GM06990 (cell line): Measurements from ENCODE around the gene MIDN.

Experiments
- DNase-seq: peaks from one replicate; pipeline ENCODE4 v3.0.0-alpha.2; 2011; ENCODE audit not compliant: insufficient read length; ENCODE audit errors: extremely low read depth
- H3K27me3 ChIP-seq: replicated peaks from 2 replicates; pipeline ENCODE4 v1.6.0; 2011; ENCODE audit warnings: low read length; ENCODE audit not compliant: control insufficient read depth, insufficient read depth
- H3K36me3 ChIP-seq: 2 replicates; pipeline ENCODE4 v1.5.1; 2011; ENCODE audit warnings: low read length; ENCODE audit not compliant: control insufficient read depth, insufficient read depth
- H3K4me3 ChIP-seq: replicated peaks from 2 replicates; pipeline ENCODE4 v1.5.1; 2011; ENCODE audit warnings: low read depth, mild to moderate bottlenecking, control low read depth, low read length
- CTCF ChIP-seq: IDR thresholded peaks from 2 replicates; pipeline ENCODE4 v1.5.1; 2011; ENCODE audit warnings: low read length, control low read depth, mild to moderate bottlenecking, inconsistent platforms; ENCODE audit not compliant: insufficient read depth, poor library complexity, severe bottlenecking

The MIDN gene

GRCh38 chr19:1266916-1267476 lies 18.6 kb downstream of the MIDN start:
- peak; percentile 76 for TF ChIP-seq CTCF
- H3K4me3 ChIP-seq = peak overlapping the region; percentile 52
- H3K27me3 ChIP-seq = no peaks in the 10 kb centered on the region; the same call in 1 of the 2 replicates
- DNase-seq = peak; percentile 82
- peaks cover 11% of the 10 kb centered on the region for H3K36me3 ChIP-seq

- H3K4me3 ChIP-seq = peak overlapping the region; percentile 48; the same call in 1 of the 2 replicates
- H3K27me3 ChIP-seq = no peaks in the 10 kb centered on the region; the same call in 1 of the 2 replicates
- no peak for TF ChIP-seq CTCF
- DNase-seq = no peak
- peaks cover 14% of the 10 kb centered on the region for H3K36me3 ChIP-seq
Observed at GRCh38 chr19:1267477-1268225, 19.3 kb downstream of the MIDN start.

GRCh38 chr19:1268226-1269064 lies 20.1 kb downstream of the MIDN start:
- Histone ChIP-seq H3K4me3 (no peak overlapping the region), H3K36me3 (peaks cover 20% of the 10 kb centered on the region), H3K27me3 (no peaks in the 10 kb centered on the region; the same call in 1 of the 2 replicates)
- DNase-seq = no peak
- TF ChIP-seq CTCF = no peak

- DNase-seq = peak; percentile 98
- TF ChIP-seq CTCF = no peak
- Histone ChIP-seq H3K4me3 (peak within 1 kb of the TSS; percentile 98), H3K27me3 (no peaks in the 10 kb centered on the region; the same call in 1 of the 2 replicates), H3K36me3 (peaks cover 26% of the 10 kb centered on the region)
Observed at GRCh38 chr19:1269065-1269477, 20.7 kb downstream of the MIDN start, which contains the start of gene CIRBP. CIRBP (plus strand) TSS chr19:1269332; CDS start chr19:1270934, 1,602 bp downstream.

- Histone ChIP-seq H3K27me3 (no peaks in the 10 kb centered on the region; the same call in 1 of the 2 replicates), H3K36me3 (peaks cover 32% of the 10 kb centered on the region), H3K4me3 (peak overlapping the region; percentile 98)
- DNase-seq = peak; percentile 88
- no peak for TF ChIP-seq CTCF
Observed at GRCh38 chr19:1269478-1270212, 21.3 kb downstream of the MIDN start.
